Embryonic facial prominence (tissue), 1 donor: ENCODE measurements around the gene RPS19BP1.

Experiments
- DNase-seq: peaks from one replicate; pipeline ENCODE4 v3.0.0-alpha.2; 2016; ENCODE audit errors: extremely low spot score

Gene RPS19BP1, protein sequence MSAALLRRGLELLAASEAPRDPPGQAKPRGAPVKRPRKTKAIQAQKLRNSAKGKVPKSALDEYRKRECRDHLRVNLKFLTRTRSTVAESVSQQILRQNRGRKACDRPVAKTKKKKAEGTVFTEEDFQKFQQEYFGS

DNA sequence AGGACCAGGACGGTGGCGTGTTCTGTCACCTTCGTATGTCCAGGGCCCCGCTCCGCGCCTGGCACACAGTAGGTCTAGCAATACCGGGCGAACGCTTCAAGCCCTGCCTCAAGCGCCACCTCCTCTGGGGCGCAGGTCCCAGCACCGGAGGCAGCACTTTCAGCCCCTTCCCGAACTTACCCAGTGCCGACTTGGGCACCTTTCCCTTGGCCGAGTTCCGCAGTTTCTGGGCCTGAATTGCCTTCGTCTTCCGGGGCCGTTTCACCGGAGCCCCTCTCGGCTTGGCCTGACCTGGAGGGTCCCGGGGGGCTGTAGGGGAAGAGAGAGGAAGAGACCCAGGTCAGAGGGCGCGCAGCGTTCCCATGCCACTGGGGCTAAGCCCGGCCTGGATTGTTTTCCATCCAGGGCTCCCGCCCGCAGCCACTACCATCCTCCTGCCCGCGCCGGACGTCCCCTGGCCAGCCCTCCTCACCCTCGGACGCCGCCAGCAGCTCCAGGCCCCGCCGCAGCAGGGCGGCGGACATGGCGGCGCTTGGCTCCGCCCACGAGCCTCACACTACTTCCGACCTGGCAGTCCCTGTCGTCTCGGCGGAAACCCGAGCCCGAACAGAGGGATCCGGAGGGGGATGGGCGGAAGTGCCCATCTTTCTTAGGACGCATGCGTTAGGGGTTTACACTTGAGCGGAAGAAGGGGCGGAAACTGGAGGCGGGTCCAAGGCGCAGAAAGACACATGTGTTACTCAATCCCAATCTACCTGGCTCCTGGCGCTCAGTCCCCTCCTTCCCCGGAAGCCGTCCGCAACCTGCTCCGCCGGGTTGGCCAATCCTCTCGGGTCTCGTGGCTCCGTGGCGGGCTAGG, at the start of gene RPS19BP1:
Gene RPS19BP1, minus strand, starts transcription at position 534 of the 859 bp plus-strand sequence. Its CDS starts 10 bp downstream, at position 524.
- peak; percentile 99 for DNase-seq

DNA sequence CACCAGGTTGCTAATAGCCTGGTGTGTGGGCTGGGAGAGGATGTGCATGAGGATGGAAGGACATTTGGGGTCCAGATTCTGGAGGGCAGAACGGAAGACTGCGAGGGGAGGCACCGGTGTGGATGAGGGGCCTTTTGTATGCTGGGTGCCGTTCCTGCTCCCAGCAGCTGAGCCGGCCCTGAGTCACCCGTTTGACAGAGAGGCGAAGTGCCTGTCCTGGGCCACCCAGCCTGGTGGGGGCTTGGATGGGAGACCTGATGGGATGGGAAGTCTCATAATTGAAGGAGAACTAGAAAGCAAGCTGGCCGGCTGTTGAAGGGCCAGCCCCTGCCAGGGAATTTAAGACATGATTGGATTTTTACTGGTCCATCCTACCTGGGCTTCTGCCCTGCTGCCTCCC, 48.8 kb upstream of the RPS19BP1 start:
- DNase-seq = no peak

DNA sequence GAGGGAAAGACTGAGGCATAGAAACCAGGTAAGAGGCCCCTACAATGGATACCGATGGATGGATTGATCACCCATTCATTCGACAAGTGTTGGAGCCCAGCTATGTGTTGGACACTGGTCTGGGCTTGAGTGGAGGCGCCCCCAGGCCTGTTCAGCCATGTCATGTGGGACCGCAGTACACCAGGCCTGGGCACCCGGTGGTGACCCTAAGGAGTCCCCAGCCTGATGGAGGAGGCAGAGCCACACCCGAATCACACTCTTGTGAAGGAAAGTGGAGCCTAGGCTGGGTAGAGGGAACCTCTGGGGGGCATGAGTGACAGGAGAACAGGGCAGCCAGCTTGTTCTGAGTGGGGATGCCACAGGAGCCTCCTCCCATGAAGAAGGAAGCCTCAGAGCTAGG, 48.2 kb upstream of the RPS19BP1 start:
- DNase-seq = no peak

DNA sequence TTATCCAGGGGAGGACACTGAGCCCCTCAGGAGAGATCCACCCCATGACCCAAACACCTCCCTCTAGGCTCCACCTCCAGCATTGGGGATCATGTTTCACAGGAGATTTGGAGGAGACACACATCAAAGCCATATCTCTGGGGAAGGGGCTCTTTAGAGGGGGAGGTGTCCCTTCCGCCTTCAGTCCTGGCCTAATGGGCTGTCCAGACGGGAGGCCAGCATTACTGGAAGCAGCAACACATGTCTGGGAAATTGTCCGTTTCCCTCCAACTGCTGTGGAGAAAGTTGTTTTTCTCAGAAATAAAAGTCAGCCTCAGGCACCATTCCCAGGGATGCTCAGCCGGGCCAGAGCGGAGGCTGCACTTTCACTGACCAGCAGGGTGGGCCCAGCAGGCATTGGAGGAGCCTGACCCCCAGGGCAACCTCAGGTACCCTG, 47.5 kb upstream of the RPS19BP1 start:
- DNase-seq = no peak

DNA sequence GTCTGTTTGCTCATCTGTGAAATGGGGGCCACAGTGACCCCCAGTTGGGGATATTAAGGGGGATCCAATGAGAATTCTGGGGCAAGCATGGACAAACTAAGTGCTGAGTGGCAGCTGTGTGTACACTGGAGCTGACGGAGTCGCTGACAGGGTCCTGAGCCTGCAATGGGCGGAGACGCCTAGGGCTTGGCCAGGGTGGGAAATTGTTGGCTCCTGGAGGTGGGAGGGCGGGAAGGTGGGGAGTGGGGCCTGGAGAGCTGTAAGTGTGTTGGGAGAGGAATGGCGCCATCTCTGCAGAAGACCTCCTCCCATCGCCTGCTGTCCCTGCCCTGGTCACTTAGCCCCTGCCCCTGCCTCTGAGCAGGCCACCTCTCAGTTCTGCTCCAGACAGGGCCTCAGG, 45.4 kb upstream of the RPS19BP1 start:
- DNase-seq = no peak

DNA sequence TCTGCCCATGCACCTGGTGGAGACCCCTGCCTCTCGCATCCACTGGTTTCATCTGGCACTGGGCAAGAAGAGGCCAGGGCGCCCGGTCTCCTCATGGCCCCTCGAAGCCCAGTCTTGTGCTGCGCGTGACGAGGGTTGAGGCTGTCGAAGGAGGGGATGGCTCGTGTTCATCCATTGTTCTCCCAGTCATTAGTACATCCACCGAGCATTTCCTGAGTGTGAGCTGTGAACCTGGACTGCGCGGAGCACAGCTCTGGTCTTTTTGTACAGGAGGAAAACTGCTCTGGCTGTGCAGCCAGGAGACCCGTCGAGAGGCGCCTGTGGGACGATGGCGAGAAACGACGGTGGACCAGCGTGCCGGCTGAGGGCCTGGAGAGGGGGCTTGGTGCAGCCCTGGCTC, 44.8 kb upstream of the RPS19BP1 start:
- no peak for DNase-seq

DNA sequence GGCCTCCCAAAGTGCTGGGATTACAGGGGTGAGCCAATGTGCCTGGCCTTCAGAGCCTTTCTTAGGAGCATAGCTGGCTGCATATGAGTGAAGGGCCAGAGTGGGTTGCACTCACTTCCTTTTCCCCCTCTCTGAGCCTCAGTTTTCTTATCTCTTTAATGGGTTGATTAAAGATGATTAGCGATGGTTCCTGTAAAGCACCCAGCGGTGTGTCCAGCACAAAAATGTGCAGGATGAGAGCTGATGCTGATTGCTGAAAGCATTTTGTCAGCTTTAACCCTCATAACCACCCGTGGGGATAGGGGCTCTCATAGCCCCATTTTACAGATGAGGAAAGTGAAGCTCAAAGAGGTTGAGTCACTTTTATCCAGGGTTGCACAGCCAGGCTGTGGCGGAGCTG, 43.5 kb upstream of the RPS19BP1 start:
- DNase-seq = no peak

DNA sequence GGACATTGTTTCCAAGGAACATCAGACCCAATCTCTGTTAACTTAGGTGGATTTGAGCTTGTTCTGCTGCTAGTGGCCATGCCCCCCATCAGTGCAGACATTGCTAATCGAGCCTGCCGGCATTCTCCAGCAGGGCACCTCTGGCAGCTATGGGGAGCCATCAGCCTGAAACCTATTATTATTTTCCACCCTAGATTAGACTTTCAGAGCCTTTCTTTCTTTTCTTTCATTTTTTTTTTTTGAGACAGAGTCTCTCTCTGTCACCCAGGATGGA, 42.9 kb upstream of the RPS19BP1 start:
- no peak for DNase-seq

DNA sequence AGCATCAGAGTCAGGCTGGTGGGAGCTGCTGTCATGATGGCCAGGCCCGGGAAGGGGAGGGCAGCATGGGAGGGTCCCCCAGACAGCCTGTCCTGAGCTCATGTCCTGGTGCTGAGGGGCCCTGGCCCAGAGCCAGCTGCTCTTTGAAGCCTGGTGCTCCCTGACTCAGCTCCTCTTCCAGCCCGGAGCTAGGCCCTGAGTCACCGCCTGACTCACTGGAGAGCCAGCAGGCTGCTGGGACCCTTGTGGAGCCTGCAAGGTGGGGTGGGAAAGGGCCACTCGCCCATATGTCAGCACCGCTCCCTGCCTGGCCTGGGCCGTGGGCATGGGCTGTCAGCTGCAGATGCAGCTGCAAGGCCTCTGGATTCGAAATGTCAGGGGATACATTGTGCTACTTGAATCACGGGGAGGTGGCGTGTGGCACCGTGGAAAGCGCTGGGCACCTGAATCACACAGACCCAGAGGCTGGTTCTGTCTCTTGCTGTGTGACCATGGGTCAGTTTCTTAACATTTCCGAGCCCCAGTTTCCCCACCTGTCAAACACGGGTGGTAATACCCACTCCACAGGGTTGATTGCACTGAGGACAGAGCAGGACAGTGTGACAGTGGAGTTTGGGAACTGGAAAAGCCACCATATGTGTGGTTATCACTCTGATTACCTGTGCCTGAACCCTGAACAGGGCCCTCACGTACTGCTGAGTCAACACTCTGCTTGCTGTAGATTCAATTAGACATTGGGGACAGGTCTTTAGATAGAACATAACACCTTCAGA, 42.4 kb upstream of the RPS19BP1 start:
- DNase-seq = no peak

DNA sequence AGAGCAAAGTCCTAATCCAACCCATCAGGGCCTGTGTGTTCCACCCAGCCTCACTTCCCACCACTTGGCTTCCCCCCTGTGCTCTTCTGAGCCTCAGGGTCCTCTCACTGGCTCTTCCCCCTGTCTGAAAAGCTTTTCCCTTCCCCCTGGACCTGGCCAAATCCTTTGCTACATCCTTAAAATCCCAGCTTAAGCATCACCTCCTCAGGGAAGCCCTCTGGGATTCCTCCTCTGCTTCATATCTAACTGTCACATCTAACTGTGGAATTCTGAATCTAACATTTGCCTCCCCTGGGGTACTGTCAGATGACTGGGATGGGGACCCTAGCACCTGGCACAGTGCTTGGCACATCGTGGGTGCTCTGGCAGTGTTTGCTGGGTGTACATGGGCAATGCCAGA, 39.0 kb upstream of the RPS19BP1 start:
- no peak for DNase-seq

DNA sequence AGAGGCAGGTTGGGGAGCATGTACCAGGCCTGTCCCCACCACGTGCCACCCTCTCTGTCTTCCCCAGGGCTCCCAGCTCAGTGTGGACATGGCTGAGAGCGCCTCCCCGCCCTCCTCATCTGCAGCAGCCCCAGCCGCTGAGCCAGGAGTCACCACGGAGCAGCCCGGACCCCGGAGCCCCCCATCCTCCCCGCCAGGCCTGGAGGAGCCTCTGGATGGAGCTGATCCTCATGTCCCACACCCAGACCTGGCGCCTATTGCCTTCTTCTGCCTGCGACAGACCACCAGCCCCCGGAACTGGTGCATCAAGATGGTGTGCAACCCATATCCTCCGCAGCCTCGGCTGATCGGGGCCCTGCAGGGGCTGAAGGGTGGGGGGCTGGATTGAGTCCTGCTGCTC, 38.1 kb upstream of the RPS19BP1 start, which contains the start of gene CACNA1I:
Gene CACNA1I, plus strand, starts transcription at position 89 of the 400 bp plus-strand sequence. Its CDS starts 0 bp downstream, at position 89.
- no peak for DNase-seq

DNA sequence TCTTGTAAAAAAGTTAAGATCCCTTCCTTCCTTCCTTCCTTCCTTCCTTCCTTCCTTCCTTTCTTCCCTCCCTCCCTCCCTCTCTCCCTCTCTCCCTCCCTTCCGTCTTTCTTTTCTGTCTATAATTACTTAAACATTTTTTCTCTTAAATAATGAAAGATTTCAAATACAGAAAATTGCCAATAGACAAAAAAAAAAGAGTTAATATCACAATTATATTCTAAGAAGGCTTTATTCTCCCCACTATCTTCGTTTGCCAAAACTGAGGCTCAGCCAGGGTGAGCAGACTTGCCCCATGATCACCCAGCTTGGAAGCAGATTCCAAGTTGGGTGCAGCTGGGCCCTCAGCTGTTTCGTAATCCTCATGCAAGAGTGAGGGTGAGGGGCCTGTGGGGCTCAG, 37.7 kb upstream of the RPS19BP1 start:
- DNase-seq = no peak

DNA sequence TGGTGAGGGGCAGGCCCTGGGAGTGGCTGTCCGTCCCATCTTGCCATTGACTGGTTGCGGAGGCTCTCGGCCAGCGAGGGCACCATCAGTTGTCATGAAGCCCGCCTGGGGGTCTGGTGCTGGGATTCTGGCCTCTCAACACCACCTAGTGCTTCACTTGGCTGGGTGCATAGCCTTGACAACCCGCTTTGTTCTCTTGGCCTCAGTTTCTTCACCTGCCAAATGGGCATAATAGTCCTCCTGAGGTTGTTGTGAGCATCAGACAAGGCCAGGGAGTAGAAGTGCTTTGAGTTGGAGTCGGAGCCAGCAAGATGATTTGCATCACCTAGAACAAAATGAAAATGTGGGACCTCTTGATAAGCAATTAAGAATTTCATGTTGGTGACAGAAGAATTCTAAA, 36.5 kb upstream of the RPS19BP1 start:
- no peak for DNase-seq

DNA sequence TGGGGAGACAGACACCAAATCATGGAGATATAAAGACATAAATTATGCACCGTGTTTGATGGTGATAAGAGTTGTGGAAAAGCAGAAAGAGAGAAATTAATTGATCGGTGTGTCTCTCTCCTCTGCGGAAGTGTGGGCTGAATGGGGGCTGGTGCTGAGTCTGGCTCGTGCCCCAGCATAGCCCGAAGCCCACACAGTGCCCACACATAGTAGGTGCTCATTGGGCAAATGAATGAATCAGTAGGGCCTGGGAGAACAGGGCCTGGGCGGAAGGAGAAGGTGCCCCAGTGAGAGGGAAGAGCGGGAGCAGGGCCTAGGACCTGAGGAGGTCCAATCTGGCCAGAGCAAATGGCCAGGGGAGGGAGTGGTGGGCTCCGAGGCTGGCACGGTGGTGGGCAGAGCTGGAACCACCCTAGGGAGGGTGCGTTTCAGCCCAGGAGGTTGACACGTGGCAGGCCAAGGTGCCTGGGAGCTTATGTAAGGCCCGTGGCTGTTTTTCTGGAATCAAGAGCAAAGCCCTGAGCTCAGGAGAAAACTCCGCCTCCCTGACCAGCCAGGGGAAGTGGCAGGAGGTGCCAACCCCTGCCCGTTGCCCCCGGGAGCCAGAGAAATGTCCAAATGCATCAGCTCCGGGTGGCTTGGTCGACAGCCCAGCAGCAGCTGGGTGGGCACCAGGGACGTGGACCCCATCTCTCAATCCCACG, 35.9 kb upstream of the RPS19BP1 start:
- DNase-seq = no peak

DNA sequence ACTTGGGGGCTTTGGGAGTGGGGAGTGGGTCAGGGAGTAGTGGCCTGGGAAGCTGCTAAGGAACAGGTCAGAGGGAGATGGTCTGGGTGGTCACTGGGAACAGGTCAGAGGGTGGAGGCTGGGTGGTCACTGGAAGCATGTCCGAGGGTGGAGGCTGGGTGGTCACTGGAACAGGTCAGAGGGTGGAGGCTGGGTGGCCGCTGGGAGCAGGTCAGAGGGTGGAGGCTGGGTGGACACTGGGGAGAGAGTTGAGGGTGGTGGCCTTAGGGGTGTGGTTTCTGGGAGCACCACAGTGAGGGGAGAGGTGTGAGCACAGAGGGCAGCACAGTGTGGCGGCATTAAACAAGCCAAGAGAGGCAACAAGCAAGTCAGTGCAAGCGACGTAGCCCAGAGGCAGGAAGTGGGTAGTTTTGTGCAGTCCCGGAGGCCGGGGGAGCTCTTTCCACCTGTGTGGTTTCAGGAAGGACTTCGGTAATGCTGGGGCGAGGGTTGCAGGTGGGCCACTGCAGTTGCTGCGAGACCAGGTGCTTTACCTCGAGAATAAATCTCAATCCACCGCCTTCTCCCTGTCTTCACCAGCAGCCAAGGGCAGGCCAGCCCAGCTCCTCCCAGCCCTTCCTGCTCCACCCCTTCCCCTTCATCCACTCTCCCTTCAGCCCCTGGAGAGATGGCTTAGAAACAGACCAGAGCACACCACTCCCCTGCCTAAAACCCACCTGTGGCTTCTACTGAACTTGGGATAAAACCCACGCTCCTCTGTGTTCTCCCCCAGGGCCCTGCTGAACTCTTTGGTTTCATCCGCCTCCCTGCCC, 34.8 kb upstream of the RPS19BP1 start:
- no peak for DNase-seq

DNA sequence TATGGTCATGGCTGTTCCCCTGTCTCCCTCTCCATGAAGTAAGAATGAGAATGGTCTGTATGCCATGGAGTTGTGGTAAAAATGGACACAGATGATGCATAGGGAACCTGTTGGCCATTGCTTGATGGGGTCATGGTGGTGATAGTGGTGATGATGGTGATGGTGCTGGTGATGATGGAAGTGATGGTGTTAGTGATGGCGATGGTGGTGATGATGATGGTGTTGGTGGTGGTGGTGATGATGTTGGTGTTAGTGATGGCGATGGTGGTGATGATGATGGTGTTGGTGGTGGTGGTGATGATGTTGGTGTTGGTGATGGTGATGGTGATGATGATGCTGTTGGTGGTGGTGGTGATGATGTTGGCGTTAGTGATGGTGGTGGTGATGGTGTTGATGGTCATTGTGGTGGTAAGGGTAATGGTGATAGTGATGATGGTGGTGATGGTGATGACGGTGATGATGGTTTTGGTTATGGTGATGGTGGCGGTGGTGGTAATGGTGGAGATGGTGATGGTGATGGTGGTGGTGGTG, 32.9 kb upstream of the RPS19BP1 start:
- DNase-seq = no peak

DNA sequence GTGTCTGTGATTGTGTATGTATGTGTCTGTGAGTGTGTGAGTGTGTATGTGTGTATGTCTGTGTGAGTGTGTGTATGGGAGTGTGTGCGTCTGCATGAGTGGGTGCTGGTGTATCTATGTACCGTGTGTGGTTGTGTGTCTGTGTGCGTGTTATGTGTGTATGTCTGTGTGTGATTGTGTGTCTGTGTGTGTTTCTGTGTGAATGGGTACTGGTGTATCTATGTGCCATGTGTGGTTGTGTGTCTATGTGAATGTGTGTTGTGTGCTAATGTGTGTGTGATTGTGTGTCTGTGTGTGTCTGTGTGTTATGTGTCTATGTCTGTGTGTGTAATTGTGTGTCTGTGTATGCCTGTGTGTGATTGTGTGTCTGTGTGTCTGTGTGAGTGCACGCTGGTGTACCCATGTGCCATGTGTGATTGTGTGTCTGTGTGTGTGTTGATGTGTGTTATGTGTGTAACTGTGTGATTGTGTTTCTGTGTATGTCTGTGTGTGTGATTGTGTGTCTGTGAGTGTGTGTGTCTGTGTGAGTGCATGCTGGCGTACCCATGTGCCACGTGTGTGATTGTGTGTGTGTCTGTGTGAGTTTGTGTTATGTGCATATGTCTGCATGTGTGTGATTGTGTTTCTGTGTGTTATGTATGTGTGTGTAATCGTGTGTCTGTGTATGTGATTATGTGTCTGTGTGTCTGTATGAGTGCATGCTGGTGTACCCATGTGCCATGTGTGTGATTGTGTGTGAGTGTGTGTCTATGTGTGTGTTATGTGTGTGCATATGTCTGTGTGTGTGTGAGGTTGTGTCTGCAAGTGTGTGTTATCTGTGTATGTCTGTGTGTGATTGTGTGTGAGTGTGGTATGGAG, 31.3 kb upstream of the RPS19BP1 start:
- DNase-seq = no peak

DNA sequence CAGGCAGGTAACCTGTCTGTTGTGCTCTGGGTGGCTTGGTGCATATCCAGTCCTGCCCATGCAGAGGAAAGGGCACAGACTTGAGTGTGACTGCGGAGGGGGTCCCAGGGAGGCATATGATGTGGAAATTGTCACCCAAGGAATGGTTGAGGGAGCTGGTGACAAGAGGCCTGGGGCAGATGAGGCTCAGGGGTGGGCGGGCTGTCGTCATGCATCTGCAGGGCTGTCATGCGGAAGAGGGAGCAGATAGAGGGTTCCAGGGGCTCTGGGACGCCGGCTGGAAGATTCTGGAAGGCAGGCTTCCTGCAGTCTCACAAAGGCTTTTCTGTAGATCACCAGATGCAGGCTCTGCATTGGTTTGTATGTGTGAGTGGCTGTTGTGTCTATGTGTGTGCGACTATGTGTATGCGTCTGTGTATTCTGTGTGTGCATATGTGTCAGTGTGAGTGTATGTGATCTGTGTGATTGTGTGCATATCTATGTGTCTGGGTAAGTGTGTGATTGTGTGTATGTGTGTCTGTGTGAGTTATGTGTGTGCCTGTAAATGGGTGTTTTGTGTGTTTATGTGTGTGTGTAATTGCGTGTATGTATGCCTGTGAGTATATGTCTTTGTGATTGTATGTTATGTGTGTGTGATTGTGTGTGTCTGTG, 30.4 kb upstream of the RPS19BP1 start:
- DNase-seq = no peak

DNA sequence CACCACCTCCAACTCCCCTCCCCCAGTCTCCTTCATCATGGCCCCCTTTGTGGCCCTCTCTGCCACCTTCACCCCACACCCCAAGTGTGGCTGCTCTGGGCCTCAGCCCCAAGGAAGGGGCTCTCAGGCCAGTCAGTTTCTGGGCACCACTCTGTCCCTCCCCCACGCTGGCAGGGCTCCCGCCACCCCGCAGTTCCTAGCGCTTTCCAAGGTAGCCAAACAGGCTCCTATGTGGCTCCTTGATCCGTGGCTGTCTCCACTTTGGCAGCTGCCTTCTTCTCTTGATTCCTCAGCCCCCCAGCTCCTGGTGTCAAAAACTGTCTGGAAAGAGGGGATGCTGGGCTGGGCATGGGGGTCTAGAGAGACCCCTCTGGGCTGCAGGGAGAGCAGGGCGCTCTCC, 27.6 kb upstream of the RPS19BP1 start:
- DNase-seq = no peak
